Amniotic epithelial cell (primary cell): ENCODE measurements around the gene PSG1.
"Not testable (repeated sequence)": the region's sequence is repeated elsewhere in the genome, so short reads cannot be mapped to it uniquely, and the experiment has no call there.

Source experiments
- DNase-seq: peaks from one replicate; pipeline ENCODE4 v3.0.0-alpha.2; 2010; ENCODE audit warnings: low read depth

The PSG1 gene

GRCh38 chr19:42881279-42881678 lies 1.8 kb upstream of the PSG1 start:
- DNase-seq = not testable (repeated sequence)

GRCh38 chr19:42880621-42881020 lies 1.1 kb upstream of the PSG1 start:
- DNase-seq = not testable (repeated sequence)

- DNase-seq = peak; percentile 38
These were observed 2.9 kb downstream of the PSG1 start for GRCh38 chr19:42876596-42876995.

- not testable (repeated sequence) for DNase-seq
These were observed 3.6 kb downstream of the PSG1 start for GRCh38 chr19:42875881-42876280.

- DNase-seq = peak; percentile 42
These were observed 4.4 kb downstream of the PSG1 start for GRCh38 chr19:42874901-42875813.

GRCh38 chr19:42874136-42874535 lies 5.4 kb downstream of the PSG1 start:
- not testable (repeated sequence) for DNase-seq

GRCh38 chr19:42872608-42873007 lies 6.9 kb downstream of the PSG1 start:
- no peak for DNase-seq

- DNase-seq = no peak
These were observed 22.0 kb downstream of the PSG1 start for GRCh38 chr19:42857544-42857867.

- DNase-seq = not testable (repeated sequence)
These were observed 22.5 kb downstream of the PSG1 start for GRCh38 chr19:42856866-42857543.

- not testable (repeated sequence) for DNase-seq
These were observed 24.8 kb downstream of the PSG1 start for GRCh38 chr19:42854745-42855144.

- not testable (repeated sequence) for DNase-seq
These were observed 26.3 kb downstream of the PSG1 start for GRCh38 chr19:42853231-42853630.

GRCh38 chr19:42852821-42853220 lies 26.7 kb downstream of the PSG1 start:
- DNase-seq = not testable (repeated sequence)

GRCh38 chr19:42851718-42852280 lies 27.7 kb downstream of the PSG1 start:
- not testable (repeated sequence) for DNase-seq

GRCh38 chr19:42850981-42851717 lies 28.4 kb downstream of the PSG1 start:
- peak; percentile 92 for DNase-seq

GRCh38 chr19:42846597-42846996 lies 32.9 kb downstream of the PSG1 start:
- DNase-seq = no peak

- not testable (repeated sequence) for DNase-seq
These were observed 35.9 kb downstream of the PSG1 start for GRCh38 chr19:42843631-42844030.

GRCh38 chr19:42832746-42833442 lies 46.6 kb downstream of the PSG1 start:
- peak; percentile 45 for DNase-seq

GRCh38 chr19:42832023-42832680 lies 47.4 kb downstream of the PSG1 start:
- DNase-seq = not testable (repeated sequence)

- DNase-seq = peak; percentile 13
These were observed 48.1 kb downstream of the PSG1 start for GRCh38 chr19:42831221-42832019.
